ENCODE results near the gene JAKMIP2.

DNA sequence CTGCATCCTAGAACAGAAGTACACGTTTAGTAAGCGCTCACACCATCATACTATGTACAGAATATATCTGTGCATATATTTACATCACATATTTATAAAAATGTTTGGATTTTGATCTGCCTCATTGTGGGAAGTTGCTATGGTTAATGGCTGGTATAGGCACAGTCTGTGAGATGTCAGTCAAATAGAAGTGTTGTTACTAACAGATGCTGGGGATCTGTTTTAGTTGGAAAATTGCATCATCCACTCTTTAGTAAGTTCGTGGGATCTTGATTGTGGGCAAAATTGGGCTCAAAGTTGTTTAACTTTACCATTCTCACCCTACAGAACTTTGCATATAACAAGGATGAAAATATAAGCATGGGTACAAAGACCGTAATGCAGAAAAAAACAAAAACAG lies 196.3 kb downstream of the JAKMIP2 start:
- no peak for TF ChIP-seq POLR2A (IDR thresholded peaks at IDR 0.05)
- TF ChIP-seq, protein P1, sequence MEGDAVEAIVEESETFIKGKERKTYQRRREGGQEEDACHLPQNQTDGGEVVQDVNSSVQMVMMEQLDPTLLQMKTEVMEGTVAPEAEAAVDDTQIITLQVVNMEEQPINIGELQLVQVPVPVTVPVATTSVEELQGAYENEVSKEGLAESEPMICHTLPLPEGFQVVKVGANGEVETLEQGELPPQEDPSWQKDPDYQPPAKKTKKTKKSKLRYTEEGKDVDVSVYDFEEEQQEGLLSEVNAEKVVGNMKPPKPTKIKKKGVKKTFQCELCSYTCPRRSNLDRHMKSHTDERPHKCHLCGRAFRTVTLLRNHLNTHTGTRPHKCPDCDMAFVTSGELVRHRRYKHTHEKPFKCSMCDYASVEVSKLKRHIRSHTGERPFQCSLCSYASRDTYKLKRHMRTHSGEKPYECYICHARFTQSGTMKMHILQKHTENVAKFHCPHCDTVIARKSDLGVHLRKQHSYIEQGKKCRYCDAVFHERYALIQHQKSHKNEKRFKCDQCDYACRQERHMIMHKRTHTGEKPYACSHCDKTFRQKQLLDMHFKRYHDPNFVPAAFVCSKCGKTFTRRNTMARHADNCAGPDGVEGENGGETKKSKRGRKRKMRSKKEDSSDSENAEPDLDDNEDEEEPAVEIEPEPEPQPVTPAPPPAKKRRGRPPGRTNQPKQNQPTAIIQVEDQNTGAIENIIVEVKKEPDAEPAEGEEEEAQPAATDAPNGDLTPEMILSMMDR (IDR thresholded peaks at IDR 0.05), result no peak

Measured in heart left ventricle (tissue), 13 donors.